ENCODE data around the gene ZNF480.
"Not testable (repeated sequence)": the region's sequence is repeated elsewhere in the genome, so short reads cannot be mapped to it uniquely, and the experiment has no call there.

The ZNF480 gene

GRCh38 chr19:52296773-52297600, at the start of gene ZNF480:
Gene ZNF480 (plus strand): TSS chr19:52297169. CDS start chr19:52300413, 3,244 bp downstream.
- peak; percentile 70 for DNase-seq

- peak; percentile 22 for DNase-seq
These were observed 48.7 kb upstream of the ZNF480 start for GRCh38 chr19:52248241-52248640.

- no peak for DNase-seq
These were observed 38.5 kb upstream of the ZNF480 start for GRCh38 chr19:52258426-52258825.

- not testable (repeated sequence) for DNase-seq
These were observed 31.4 kb upstream of the ZNF480 start for GRCh38 chr19:52265556-52265955.

- peak; percentile 98 for DNase-seq
These were observed 27.4 kb upstream of the ZNF480 start, which contains the start of gene ZNF766 for GRCh38 chr19:52269338-52270261. Gene ZNF766 (plus strand): TSS chr19:52269587. CDS start chr19:52269614, 27 bp downstream.

GRCh38 chr19:52270266-52270885, 26.6 kb upstream of the ZNF480 start:
- peak; percentile 30 for DNase-seq

- no peak for DNase-seq
These were observed 23.7 kb upstream of the ZNF480 start for GRCh38 chr19:52273301-52273700.

GRCh38 chr19:52274191-52274590, 22.8 kb upstream of the ZNF480 start:
- no peak for DNase-seq

GRCh38 chr19:52275988-52276387, 21.0 kb upstream of the ZNF480 start:
- DNase-seq = no peak

- no peak for DNase-seq
These were observed 19.5 kb upstream of the ZNF480 start for GRCh38 chr19:52277471-52277870.

- DNase-seq = no peak
These were observed 10.7 kb upstream of the ZNF480 start for GRCh38 chr19:52286256-52286655.

GRCh38 chr19:52291781-52292180, 5.2 kb upstream of the ZNF480 start:
- DNase-seq = no peak

GRCh38 chr19:52292946-52293345, 4.0 kb upstream of the ZNF480 start:
- DNase-seq = not testable (repeated sequence)

- no peak for DNase-seq
These were observed 583 bp upstream of the ZNF480 start for GRCh38 chr19:52296400-52296772.

- peak; percentile 3 for DNase-seq
These were observed 814 bp downstream of the ZNF480 start for GRCh38 chr19:52297601-52298364.

- no peak for DNase-seq
These were observed 10.3 kb downstream of the ZNF480 start for GRCh38 chr19:52307275-52307674.

- no peak for DNase-seq
These were observed 25.5 kb downstream of the ZNF480 start for GRCh38 chr19:52322429-52322828.

- no peak for DNase-seq
These were observed 34.8 kb downstream of the ZNF480 start for GRCh38 chr19:52331757-52332156.

- DNase-seq = no peak
These were observed 38.8 kb downstream of the ZNF480 start for GRCh38 chr19:52335768-52336116.

- DNase-seq = peak; percentile 76
These were observed 39.3 kb downstream of the ZNF480 start, which contains the start of gene ZNF610 for GRCh38 chr19:52336117-52336790. Gene ZNF610 (plus strand): TSS chr19:52336243. CDS start chr19:52349173, 12,930 bp downstream.

- DNase-seq = no peak
These were observed 39.9 kb downstream of the ZNF480 start for GRCh38 chr19:52336791-52337381.

Measured in NCI-H748 treated with DMSO at 0.1 percent for 48 hours (cell line).